Erythroblast (primary cell): ENCODE results near the gene AIM2.

Experiments
- DNase-seq, 2 experiments: peaks; one replicate each; lab custom pipeline; 2025; lab: John Stamatoyannopoulos, UW
- GATA1 ChIP-seq: IDR thresholded peaks from 2 replicates; pipeline ENCODE4 v1.6.1; 2011; ENCODE audit warnings: low read depth, mild to moderate bottlenecking, control low read depth, low read length, moderate library complexity
- POLR2A ChIP-seq: IDR thresholded peaks from 2 replicates; pipeline ENCODE4 v1.6.1; 2011; ENCODE audit warnings: mild to moderate bottlenecking, low read length

AIM2 gene

DNA sequence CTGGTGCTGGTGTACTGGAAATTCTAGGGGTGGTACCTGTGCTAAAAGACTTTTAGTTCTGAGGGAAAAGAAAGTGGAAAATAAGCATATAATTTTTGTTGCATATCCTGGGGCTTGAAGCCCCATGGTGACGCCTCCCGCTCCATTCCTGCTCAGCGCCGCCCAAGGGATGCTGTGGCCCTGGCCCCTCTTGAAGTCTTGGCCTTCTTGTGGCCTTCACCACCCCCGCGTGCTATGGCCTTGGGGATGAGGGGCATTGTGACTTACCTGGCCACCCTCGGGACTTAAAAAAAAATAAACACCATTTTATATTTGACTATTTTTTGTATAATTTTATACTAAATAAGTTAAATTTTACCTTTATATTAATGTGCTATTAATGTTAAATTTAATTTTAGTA, 51.5 kb downstream of the AIM2 start:
- no peak for TF ChIP-seq GATA1
- DNase-seq = no peak

- no peak for DNase-seq
- TF ChIP-seq POLR2A (no peak), GATA1 (no peak)
Observed at GRCh38 chr1:159023723-159024122, 52.8 kb downstream of the AIM2 start.

DNA sequence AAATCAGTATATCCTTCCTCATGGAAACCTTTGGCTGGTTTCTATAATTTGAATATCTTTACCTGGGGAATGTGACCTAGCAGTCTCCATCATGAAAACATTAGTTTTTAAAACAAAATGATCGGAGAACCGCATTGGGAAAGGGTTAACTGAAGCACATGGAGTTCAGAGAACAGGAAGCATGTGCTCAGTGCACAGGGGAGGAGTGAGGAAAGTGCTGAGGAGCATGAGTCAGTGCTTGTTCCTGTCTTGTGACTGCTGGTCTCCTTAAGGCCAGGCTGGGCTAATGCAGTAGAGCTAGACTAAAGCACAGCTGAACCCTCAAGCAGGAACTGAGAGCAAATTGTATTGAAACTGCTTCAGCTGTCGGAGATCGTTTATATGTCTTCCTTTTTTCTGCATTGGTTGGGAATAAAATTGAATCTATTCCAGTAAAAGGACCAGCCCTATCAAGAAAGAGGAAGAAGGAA, 61.1 kb downstream of the AIM2 start:
- no peak for TF ChIP-seq POLR2A
- no peak for TF ChIP-seq GATA1
- DNase-seq = peak in 1 of 2 experiments; percentile 29

GRCh38 chr1:159014851-159015250, 61.7 kb downstream of the AIM2 start:
- DNase-seq = no peak
- no peak for TF ChIP-seq GATA1
- no peak for TF ChIP-seq POLR2A

DNA sequence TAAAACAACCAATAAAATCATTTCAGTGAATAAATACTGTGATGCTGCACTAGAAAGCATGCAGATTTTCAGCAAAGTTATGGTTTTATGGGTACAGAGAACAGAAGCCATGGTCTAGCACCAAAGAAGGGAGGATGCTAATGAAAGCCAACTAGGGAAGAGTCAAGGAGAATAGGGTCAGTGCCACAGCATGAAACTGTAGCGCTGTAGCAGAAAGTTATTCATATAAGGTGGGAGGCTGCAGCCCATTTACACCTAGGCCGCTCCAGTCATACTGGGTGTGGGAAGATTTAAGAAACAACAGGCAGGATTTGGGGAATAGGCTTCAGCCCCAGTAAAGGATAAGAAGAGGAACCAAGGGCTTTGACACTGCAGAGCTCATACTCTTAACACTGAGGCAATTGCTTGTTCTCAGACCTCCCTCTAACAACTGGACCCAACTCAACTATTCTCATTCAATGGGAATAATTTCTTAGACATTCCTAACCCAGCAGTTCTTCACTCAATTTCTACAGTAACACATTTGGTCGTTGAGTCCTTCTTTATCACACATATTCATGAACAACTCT, 62.5 kb downstream of the AIM2 start:
- TF ChIP-seq POLR2A (no peak), GATA1 (no peak)
- no peak for DNase-seq

GRCh38 chr1:159012495-159012894, 64.1 kb downstream of the AIM2 start:
- TF ChIP-seq GATA1 = no peak
- no peak for TF ChIP-seq POLR2A
- no peak for DNase-seq
